ENCODE data around the gene ZNF691. TPM values are rescaled to one million over a fixed set of nuclear protein-coding genes. Genes with fewer than 3 reads are reported as not detected.

ZNF691 gene
- polyA plus RNA-seq, 1 of the 3 experiments (the other 2 are of a cell fraction) = 7.2 TPM

GRCh38 chr1:42848823-42849537 is 2.6 kb downstream of the ZNF691 start:
- WGBS (ENCODE audit: low lambda C conversion rate) = 90% methylated on average over 2 of the region's 2 CpGs
- H3K4me1 ChIP-seq (ENCODE audit: control insufficient read depth in 1 of 2, insufficient read depth in 2 of 2, low read depth in 1 of 2, low read length in 1 of 2) = peaks cover 0 to 11% of the 10 kb centered on the region in 2 experiments; a peak in 2 of 4 replicates

GRCh38 chr1:42849944-42850343 is 3.5 kb downstream of the ZNF691 start:
- peaks cover 0 to 11% of the 10 kb centered on the region in 2 experiments; a peak in 2 of 4 replicates for H3K4me1 ChIP-seq (ENCODE audit: control insufficient read depth in 1 of 2, insufficient read depth in 2 of 2, low read depth in 1 of 2, low read length in 1 of 2)
- CTCF ChIA-PET = interaction anchor here (0.8 kb wide), 1 partner anchor 224 kb away, joined by 4 read pairs; no protein-coding TSS in a partner anchor

More at GRCh38 chr1:42848823-42849537, 2.6 kb downstream of the ZNF691 start:
- Histone ChIP-seq H2AFZ (ENCODE audit: low read depth) (no peak overlapping the region), H3K9me2 (no peaks in the 10 kb centered on the region), H4K20me1 (ENCODE audit: insufficient read depth) (no peaks in the 10 kb centered on the region), H3K4me3 (ENCODE audit: low read depth in 2 of 2, low read length in 1 of 2) (no peak overlapping the region), H3K4me2 (no peak overlapping the region), H3F3A (replicated peaks; ENCODE audit: insufficient read depth) (peaks cover 5% of the 10 kb centered on the region), H3K27ac (ENCODE audit: low read depth in 2 of 2, low read length in 1 of 2) (no peak overlapping the region), H3K9ac (no peak overlapping the region), H3K79me2 (ENCODE audit: insufficient read depth) (peaks cover 26% of the 10 kb centered on the region; the same call in 1 of the 2 replicates), H3K27me3 (ENCODE audit: insufficient read depth) (no peaks in the 10 kb centered on the region), H3K36me3 (replicated peaks in 1 of 2; ENCODE audit: control insufficient read depth in 1 of 2, insufficient read depth in 2 of 2, low read length in 1 of 2) (peaks cover 16 to 22% of the 10 kb centered on the region in 2 experiments), H3K9me3 (no peaks in the 10 kb centered on the region)
- ChIA-PET CTCF (interaction anchor here (1.2 to 3.3 kb wide), 3 partner anchors 14 to 224 kb away, joined by 4 to 16 read pairs (median 5); no protein-coding TSS in a partner anchor), POLR2A (interaction anchor here (0.6 kb wide), 1 partner anchor 126 kb away, joined by 5 read pairs; no protein-coding TSS in a partner anchor)
- DNase-seq = no peak
- TF ChIP-seq RCOR1 (IDR thresholded peaks at IDR 0.05; ENCODE audit: low read length) (no peak), RFX5 (IDR thresholded peaks at IDR 0.05; ENCODE audit: low read length) (no peak)

More at GRCh38 chr1:42849944-42850343, 3.5 kb downstream of the ZNF691 start:
- Histone ChIP-seq H3K9ac (no peak overlapping the region), H3K4me3 (ENCODE audit: low read depth in 2 of 2, low read length in 1 of 2) (no peak overlapping the region), H3K27me3 (ENCODE audit: insufficient read depth) (no peaks in the 10 kb centered on the region), H3K79me2 (ENCODE audit: insufficient read depth) (peaks cover 26% of the 10 kb centered on the region; the same call in 1 of the 2 replicates), H3F3A (replicated peaks; ENCODE audit: insufficient read depth) (peaks cover 5% of the 10 kb centered on the region), H3K9me2 (no peaks in the 10 kb centered on the region), H3K36me3 (replicated peaks in 1 of 2; ENCODE audit: control insufficient read depth in 1 of 2, insufficient read depth in 2 of 2, low read length in 1 of 2) (peaks cover 16 to 22% of the 10 kb centered on the region in 2 experiments), H2AFZ (ENCODE audit: low read depth) (no peak overlapping the region), H4K20me1 (ENCODE audit: insufficient read depth) (no peaks in the 10 kb centered on the region), H3K4me2 (no peak overlapping the region), H3K9me3 (no peaks in the 10 kb centered on the region), H3K27ac (ENCODE audit: low read depth in 2 of 2, low read length in 1 of 2) (no peak overlapping the region)
- no peak for DNase-seq
- POLR2A ChIA-PET = interaction anchor here (0.6 kb wide), 1 partner anchor 26 kb away, joined by 4 read pairs; no protein-coding TSS in a partner anchor
- 97% methylated on average over 5 of the region's 5 CpGs for WGBS (ENCODE audit: low lambda C conversion rate)
- TF ChIP-seq MXI1 (IDR thresholded peaks at IDR 0.05; ENCODE audit: low read depth, low read length) (no peak), FOSL2 (IDR thresholded peaks at IDR 0.05; ENCODE audit: borderline replicate concordance, low read depth) (no peak), PBX3 (IDR thresholded peaks at IDR 0.05) (no peak), IRF3 (IDR thresholded peaks at IDR 0.05; ENCODE audit: low read depth, low read length) (no peak), REST (IDR thresholded peaks at IDR 0.05; ENCODE audit: low read depth, low read length) (no peak), TAF1 (IDR thresholded peaks at IDR 0.05; ENCODE audit: borderline replicate concordance, low read depth, low read length) (no peak), MEF2A (IDR thresholded peaks at IDR 0.05; ENCODE audit: borderline replicate concordance, low read depth) (no peak), NRF1 (IDR thresholded peaks at IDR 0.05; ENCODE audit: low read depth, low read length) (no peak), EZH2phosphoT487 (IDR thresholded peaks at IDR 0.05; ENCODE audit: borderline replicate concordance, low read depth) (no peak)
